GM18502 (cell line): ENCODE data around the gene CIB1.
A peak's percentile ranks its signal among the peaks of the same experiment; 100 is the strongest.

Experiments used
- ATAC-seq: cut with Tn5 transposase; IDR thresholded peaks from one replicate; pipeline ENCODE4 v1.9.1; 2021; ENCODE audit warnings: mild to moderate bottlenecking; ENCODE audit not compliant: unreplicated experiment, poor library complexity

The CIB1 gene

DNA sequence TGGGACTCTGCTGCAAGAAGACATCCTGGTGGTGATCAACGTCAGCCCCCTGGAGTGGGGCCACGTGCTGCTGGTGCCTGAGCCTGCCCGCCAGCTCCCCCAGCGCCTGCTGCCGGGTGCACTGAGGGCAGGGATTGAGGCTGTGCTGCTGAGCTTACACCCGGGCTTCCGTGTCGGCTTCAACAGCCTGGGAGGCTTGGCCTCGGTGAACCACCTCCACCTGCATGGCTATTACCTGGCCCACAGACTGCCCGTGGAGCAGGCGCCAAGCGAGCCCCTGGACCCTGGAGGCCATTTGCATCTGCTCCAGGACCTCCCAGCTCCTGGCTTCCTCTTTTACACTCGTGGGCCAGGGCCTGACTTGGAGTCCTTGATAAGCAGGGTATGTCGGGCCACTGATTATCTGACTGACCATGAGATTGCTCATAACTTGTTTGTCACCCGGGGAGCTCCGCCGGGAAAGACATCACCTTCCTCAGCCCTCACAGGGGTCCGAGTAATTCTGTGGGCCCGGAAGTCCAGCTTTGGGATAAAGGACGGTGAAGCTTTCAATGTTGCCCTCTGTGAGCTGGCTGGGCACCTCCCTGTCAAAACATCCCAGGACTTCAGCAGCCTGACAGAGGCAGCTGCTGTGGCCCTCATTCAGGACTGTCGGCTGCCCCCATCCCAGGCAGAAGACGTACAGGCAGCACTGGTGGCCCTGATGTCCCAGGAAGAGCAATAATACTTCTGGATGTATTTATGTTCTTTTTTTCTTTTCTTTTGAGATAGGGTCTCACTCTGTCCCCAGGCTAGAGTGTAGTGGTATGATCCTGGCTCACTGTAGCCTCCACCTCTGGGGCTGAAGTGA, 7.8 kb upstream of the CIB1 start:
- ATAC-seq, result no peak

DNA sequence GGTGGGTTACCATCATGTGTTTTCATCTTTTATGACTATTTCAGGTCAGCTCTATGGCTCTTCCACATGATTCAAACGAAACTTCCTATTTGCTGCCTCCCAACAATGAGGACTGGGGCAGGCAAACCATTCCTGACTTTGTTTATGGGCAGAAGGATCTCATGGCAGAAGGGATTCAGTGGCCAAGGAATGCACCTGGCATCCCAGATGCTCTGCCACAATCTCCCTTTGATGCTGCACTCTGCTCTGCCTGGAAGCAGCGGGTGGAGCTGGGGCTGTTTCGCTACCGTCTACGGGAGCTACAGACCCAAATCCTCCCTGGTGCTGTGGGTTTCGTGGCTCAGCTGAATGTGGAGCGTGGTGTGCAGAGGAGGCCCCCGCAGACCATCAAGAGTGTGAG, 7.1 kb upstream of the CIB1 start:
- ATAC-seq, result no peak

DNA sequence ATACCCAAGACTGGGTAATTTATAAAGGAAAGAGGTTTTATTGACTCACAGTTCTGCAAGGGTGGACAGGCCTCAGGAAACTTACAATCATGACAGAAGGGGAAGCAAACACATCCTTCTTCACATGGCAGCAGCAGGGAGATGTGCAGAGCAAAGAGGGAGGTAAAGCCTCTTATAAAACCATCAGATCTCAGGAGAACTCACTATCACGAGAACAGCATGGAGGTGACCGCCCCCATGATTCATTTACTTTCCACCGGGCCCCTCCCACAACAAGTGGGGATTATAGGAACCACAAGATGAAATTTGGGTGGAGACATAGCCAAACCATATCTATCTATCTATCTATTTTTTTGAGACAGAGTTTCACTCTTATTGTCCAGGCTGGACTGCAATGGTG, 5.6 kb upstream of the CIB1 start:
- no peak for ATAC-seq

DNA sequence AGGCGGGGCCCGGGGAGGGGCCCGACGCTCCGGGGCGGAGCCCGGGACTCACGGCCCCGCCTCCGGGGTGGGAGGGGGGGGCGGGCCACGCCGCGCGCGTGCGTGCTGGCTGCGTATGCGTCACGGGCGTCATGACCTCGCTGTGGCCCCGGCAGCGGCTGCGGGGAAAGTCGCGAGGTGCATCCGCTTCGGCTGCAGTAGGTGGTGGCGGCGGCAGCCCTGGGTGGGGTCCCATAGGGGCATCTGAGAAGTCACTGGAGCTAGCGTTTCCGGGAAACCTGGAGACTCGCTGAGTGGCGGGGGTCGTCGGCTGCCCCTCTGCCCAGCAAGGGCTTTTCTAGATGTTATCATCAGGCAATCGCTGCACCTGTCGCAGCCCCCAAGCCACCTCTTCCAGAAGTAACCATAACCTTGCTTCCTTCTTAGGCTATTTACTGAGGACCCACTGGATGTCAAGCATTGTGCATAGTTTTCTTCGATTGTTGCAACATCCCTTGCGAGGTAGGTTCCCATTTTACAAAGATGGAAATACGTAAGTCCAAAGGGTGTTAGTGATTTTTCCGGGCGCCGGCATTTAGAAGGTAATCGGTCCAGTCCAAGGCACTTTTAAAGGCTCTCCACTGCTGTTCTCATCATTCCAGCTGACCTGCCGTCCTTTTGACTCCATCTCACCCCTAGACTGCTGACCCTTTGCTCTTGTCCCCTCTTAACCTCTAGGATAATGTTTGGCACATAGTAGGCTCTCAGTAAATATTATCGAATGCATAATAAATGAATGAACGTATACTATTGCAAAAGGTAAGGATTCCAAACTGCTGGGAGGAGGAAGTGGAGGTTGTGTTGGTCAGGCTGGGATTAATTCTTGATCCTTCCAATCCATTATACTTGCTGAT, 601 bp upstream of the CIB1 start, which contains the start of gene GDPGP1:
TSS of gene GDPGP1 (plus strand) at position 114 of the 893 bp plus-strand sequence. CDS start 6,700 bp downstream, outside the sequence.
- ATAC-seq, result peak; percentile 68

DNA sequence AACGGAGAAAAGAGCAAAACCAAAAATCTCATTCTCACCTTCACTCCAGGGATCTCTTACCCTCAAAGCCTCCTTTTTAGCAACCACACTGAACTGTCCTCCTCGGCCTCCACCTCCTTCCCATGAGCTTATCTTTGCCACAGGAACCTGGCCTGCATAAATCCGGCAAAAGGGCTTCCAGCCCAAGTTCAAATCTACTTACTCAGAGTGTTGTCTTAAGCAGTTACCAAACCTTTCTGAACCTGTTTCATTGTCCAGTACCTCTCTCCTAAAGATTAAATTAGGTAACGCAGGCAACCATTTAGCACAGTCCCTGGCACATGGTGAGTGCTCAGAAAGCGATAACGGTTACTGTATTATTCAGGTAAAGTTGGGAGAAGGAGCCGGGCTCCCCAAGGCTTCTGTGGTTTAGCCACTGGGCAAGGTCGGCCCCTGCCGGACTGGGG, 777 bp downstream of the CIB1 start:
- no peak for ATAC-seq

DNA sequence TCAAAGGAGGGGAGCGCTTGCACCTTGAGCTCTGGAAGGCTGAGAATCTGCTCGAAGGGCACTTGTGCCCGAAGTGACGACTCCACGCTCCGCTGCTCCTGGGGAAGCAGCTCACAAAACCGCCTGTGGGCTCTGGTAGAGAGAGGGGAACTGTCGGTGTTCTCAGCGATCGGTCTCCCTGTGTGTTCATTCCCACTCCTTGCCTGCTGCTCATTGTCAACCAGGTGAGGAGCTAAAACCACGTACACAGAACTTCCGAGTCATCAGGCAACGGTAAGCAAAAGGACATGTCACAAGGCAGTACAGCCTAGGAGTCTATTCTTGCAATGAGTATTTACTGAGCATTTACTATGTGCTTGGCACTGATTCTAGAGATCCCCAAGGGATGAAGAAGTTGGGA, 1.5 kb downstream of the CIB1 start:
- ATAC-seq, result no peak

GRCh38 chr15:90231028-90232017, 2.4 kb downstream of the CIB1 start:
- ATAC-seq, result peak; percentile 25

GRCh38 chr15:90230610-90231009, 3.1 kb downstream of the CIB1 start:
- ATAC-seq, result no peak

- ATAC-seq, result no peak
Observed at GRCh38 chr15:90230071-90230494, 3.7 kb downstream of the CIB1 start.

GRCh38 chr15:90228960-90229359, 4.8 kb downstream of the CIB1 start:
- ATAC-seq, result no peak

DNA sequence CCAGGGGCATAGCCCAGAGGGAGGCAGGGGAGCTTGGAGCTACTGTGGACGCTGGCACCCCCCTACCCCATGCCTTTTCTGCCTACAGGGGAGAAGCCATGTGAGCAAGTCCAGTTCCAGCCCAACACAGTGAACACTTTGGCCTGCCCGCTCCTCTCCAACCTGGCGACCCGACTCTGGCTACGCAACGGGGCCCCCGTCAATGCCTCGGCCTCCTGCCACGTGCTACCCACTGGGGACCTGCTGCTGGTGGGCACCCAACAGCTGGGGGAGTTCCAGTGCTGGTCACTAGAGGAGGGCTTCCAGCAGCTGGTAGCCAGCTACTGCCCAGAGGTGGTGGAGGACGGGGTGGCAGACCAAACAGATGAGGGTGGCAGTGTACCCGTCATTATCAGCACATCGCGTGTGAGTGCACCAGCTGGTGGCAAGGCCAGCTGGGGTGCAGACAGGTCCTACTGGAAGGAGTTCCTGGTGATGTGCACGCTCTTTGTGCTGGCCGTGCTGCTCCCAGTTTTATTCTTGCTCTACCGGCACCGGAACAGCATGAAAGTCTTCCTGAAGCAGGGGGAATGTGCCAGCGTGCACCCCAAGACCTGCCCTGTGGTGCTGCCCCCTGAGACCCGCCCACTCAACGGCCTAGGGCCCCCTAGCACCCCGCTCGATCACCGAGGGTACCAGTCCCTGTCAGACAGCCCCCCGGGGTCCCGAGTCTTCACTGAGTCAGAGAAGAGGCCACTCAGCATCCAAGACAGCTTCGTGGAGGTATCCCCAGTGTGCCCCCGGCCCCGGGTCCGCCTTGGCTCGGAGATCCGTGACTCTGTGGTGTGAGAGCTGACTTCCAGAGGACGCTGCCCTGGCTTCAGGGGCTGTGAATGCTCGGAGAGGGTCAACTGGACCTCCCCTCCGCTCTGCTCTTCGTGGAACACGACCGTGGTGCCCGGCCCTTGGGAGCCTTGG, 5.6 kb downstream of the CIB1 start:
- ATAC-seq, result no peak

DNA sequence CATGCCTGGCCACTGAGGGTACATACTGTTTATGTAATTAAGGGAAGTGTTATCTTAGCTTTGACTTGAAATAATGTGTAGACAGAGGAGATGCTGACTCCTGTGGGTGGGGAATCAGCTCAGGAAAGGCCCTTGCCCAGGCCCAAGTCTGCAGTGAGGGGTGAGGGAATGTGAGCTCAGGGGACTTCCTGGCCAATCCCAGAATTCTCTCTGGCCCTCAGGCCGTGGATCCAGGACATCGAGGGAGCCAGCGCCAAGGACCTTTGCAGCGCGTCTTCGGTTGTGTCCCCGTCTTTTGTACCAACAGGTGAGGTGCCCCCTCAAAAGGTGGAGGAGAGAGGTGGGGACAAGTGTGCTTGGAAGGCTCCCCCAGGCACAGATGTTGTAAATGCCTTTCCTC, 6.4 kb downstream of the CIB1 start:
- no peak for ATAC-seq

GRCh38 chr15:90225504-90226234, 8.1 kb downstream of the CIB1 start:
- no peak for ATAC-seq

DNA sequence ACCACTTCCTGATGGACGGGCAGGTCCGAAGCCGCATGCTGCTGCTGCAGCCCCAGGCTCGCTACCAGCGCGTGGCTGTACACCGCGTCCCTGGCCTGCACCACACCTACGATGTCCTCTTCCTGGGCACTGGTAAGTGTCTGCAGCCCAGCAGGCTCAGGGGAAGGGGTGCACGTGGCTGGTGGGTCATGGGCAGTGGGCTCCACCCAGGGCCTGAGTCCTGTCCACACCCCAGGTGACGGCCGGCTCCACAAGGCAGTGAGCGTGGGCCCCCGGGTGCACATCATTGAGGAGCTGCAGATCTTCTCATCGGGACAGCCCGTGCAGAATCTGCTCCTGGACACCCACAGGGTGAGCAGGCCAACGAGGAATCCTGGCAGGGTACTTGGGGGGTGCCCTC, 8.7 kb downstream of the CIB1 start:
- ATAC-seq, result no peak

- ATAC-seq, result no peak
Observed at GRCh38 chr15:90223441-90224165, 10.1 kb downstream of the CIB1 start.

GRCh38 chr15:90222547-90222946, 11.2 kb downstream of the CIB1 start:
- ATAC-seq, result no peak

GRCh38 chr15:90221246-90221900, 12.4 kb downstream of the CIB1 start:
- no peak for ATAC-seq
